BE2C (cell line): ENCODE results near the gene NSL1.

Experiments used
- DNase-seq: peaks from one replicate; pipeline ENCODE4 v3.0.0-alpha.2; 2020
- H3K27me3 ChIP-seq: fragments of 250-450 bp; sonication (Bioruptor Pico); 2 replicates; pipeline ENCODE4 v1.5.1; 2020; ENCODE audit warnings: mild to moderate bottlenecking
- H3K36me3 ChIP-seq: fragments of 250-450 bp; sonication (Bioruptor Pico); 2 replicates; pipeline ENCODE4 v1.5.1; 2020; ENCODE audit warnings: mild to moderate bottlenecking
- H3K4me1 ChIP-seq: fragments of 250-450 bp; sonication (Bioruptor Pico); 2 replicates; pipeline ENCODE4 v1.5.1; 2020
- H3K4me3 ChIP-seq: 2 replicates; pipeline ENCODE4 v1.5.1; 2011; ENCODE audit warnings: low read depth, low read length
- H3K9me3 ChIP-seq: fragments of 250-450 bp; sonication (Bioruptor Pico); 2 replicates; pipeline ENCODE4 v1.5.1; 2020
- TF ChIP-seq, protein P1 (sequence below): IDR thresholded peaks from 2 replicates; pipeline ENCODE4 v1.5.1; 2012; ENCODE audit warnings: mild to moderate bottlenecking, low read depth, low read length

The NSL1 gene

GRCh38 chr1:212690816-212691403, 100.7 kb downstream of the NSL1 start:
- Histone ChIP-seq H3K4me3 (no peak overlapping the region), H3K4me1 (no peaks in the 10 kb centered on the region), H3K36me3 (no peaks in the 10 kb centered on the region), H3K9me3 (no peaks in the 10 kb centered on the region), H3K27me3 (no peaks in the 10 kb centered on the region)
- TF ChIP-seq, protein P1, sequence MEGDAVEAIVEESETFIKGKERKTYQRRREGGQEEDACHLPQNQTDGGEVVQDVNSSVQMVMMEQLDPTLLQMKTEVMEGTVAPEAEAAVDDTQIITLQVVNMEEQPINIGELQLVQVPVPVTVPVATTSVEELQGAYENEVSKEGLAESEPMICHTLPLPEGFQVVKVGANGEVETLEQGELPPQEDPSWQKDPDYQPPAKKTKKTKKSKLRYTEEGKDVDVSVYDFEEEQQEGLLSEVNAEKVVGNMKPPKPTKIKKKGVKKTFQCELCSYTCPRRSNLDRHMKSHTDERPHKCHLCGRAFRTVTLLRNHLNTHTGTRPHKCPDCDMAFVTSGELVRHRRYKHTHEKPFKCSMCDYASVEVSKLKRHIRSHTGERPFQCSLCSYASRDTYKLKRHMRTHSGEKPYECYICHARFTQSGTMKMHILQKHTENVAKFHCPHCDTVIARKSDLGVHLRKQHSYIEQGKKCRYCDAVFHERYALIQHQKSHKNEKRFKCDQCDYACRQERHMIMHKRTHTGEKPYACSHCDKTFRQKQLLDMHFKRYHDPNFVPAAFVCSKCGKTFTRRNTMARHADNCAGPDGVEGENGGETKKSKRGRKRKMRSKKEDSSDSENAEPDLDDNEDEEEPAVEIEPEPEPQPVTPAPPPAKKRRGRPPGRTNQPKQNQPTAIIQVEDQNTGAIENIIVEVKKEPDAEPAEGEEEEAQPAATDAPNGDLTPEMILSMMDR: no peak
- DNase-seq: no peak

GRCh38 chr1:212689758-212690529, 101.6 kb downstream of the NSL1 start:
- TF ChIP-seq, protein P1: no peak
- Histone ChIP-seq H3K27me3 (no peaks in the 10 kb centered on the region), H3K36me3 (no peaks in the 10 kb centered on the region), H3K4me1 (no peaks in the 10 kb centered on the region), H3K4me3 (no peak overlapping the region), H3K9me3 (no peaks in the 10 kb centered on the region)
- DNase-seq: no peak

- no peak for DNase-seq
- H3K4me1 ChIP-seq: no peaks in the 10 kb centered on the region
- H3K9me3 ChIP-seq: no peaks in the 10 kb centered on the region
- TF ChIP-seq, protein P1: no peak
- no peaks in the 10 kb centered on the region for H3K27me3 ChIP-seq
- H3K36me3 ChIP-seq: no peaks in the 10 kb centered on the region
- H3K4me3 ChIP-seq: no peak overlapping the region
Observed at GRCh38 chr1:212689196-212689725, 102.3 kb downstream of the NSL1 start.

DNA sequence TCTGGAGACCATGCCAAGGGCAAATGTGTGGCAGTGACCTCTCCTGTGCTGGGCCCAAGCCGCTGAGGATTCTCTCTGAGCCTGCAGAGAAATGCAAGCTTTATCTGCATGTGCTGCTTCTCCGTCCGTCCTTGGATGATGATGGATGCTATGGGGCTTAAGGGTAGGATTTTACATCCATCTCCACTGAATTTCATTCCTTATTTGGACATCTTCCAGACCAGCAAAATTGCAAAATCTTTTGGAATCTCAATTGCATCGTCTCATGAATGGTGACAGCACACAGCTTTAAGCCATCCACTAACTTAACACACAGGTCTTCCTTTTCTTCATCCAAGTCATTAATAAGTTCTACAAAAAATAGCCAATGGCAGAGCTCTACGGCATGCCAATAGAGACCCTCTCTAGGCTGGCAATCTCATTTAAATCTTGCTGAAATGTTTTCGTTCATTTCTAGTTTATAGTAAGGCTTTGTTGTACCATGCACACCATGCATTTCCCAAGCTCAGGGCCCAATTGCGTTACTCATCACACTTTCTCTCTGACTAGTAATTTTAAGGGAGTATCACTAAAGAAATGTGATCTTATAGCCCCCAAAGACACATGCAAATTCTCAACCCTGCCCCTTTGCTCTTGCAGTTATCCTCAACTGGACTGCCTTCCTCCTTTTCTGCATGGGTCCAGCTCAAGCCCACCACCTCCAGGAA, 103.1 kb downstream of the NSL1 start:
- Histone ChIP-seq H3K27me3 (no peaks in the 10 kb centered on the region), H3K4me3 (no peak overlapping the region), H3K9me3 (no peaks in the 10 kb centered on the region), H3K4me1 (no peaks in the 10 kb centered on the region), H3K36me3 (no peaks in the 10 kb centered on the region)
- TF ChIP-seq, protein P1: no peak
- no peak for DNase-seq

GRCh38 chr1:212687811-212688210, 103.8 kb downstream of the NSL1 start:
- TF ChIP-seq, protein P1: no peak
- DNase-seq: no peak

More at GRCh38 chr1:212687811-212688210, 103.8 kb downstream of the NSL1 start:
- Histone ChIP-seq H3K36me3 (no peaks in the 10 kb centered on the region), H3K4me1 (no peaks in the 10 kb centered on the region), H3K4me3 (no peak overlapping the region), H3K9me3 (no peaks in the 10 kb centered on the region), H3K27me3 (no peaks in the 10 kb centered on the region)
